Gastrocnemius medialis (tissue), 4 donors: ENCODE results near the gene PROM2. TPM values are rescaled to one million over a fixed set of nuclear protein-coding genes. Genes with fewer than 3 reads are reported as not detected.

ENCODE experiments used
- ATAC-seq, 2 donors: fragments of 150-250 bp; one replicate each; pipeline ENCODE4 v1.9.1; 2016
- DNase-seq, 2 donors: peaks; one replicate each; pipeline ENCODE4 v3.0.0-alpha.2; 2019
- H3K27ac ChIP-seq, 4 donors: fragments of 200-600 bp; sonication (generic); 1 replicate in 1 of 4; 2 replicates in 3 of 4; pipeline ENCODE4 v1.5.1; 2016 to 2018; ENCODE audit warnings: mild to moderate bottlenecking in 2 of 4, moderate library complexity in 1 of 4
- H3K27me3 ChIP-seq, 3 donors: fragments of 200-600 bp; sonication (generic) in 2 of 3; 1 replicate in 1 of 3; 2 replicates in 2 of 3; pipeline versions ENCODE4 v1.5.1 to v1.6.0; 2016 to 2019; ENCODE audit warnings: mild to moderate bottlenecking in 1 of 3, moderate library complexity in 1 of 3
- H3K36me3 ChIP-seq, 2 donors: fragments of 200-600 bp; sonication (generic) in 1 of 2; one replicate each; pipeline ENCODE4 v1.5.1; 2017 to 2018
- H3K4me1 ChIP-seq, 2 donors: fragments of 200-600 bp; sonication (generic) in 1 of 2; one replicate each; pipeline ENCODE4 v1.5.1; 2016 to 2017; ENCODE audit warnings: mild to moderate bottlenecking in 2 of 2
- H3K4me3 ChIP-seq, 4 donors: fragments of 200-600 bp; sonication (generic) in 3 of 4; 1 replicate in 1 of 4; 2 replicates in 3 of 4; pipeline ENCODE4 v1.5.1; 2016 to 2019; ENCODE audit warnings: mild to moderate bottlenecking in 2 of 4
- H3K9me3 ChIP-seq, 3 donors: fragments of 200-600 bp; sonication (generic) in 2 of 3; 1 replicate in 1 of 3; 2 replicates in 2 of 3; pipeline ENCODE4 v1.5.1; 2016 to 2019
- CTCF ChIP-seq, 5 experiments: fragments of 450-650 bp in 3 of 5; fragments of 200-600 bp in 2 of 5; sonication (generic) in 2 of 5; IDR thresholded peaks in 4 of 5; conservative IDR thresholded peaks in 1 of 5; 1 replicate in 4 of 5; 2 replicates in 1 of 5; pipeline ENCODE4 v1.5.1; 2016 to 2019; ENCODE audit warnings: antibody characterized with exemption in 5 of 5, mild to moderate bottlenecking in 3 of 5, moderate library complexity in 3 of 5
- POLR2A ChIP-seq, 2 donors: fragments of 450-650 bp; IDR thresholded peaks; one replicate each; pipeline ENCODE4 v1.6.1; 2017; ENCODE audit warnings: antibody characterized with exemption in 2 of 2, mild to moderate bottlenecking in 2 of 2, moderate library complexity in 2 of 2
- in situ Hi-C, 4 donors: fragments of 200-750 bp; cut with MboI; loops; one replicate each; pipeline versions ENCODE4 v1.15.0 to v1.8.0; 2017; ENCODE audit warnings: low sequenced_read_pairs in 4 of 4
- intact Hi-C: fragments of 100-400 bp; cut with DNase I; formaldehyde crosslinking; loops from one replicate; pipeline ENCODE4 v1.15.1; 2023; ENCODE audit warnings: low total_unique reads
- total RNA-seq, 4 donors: library from RNA; depleted of rRNA; stranded (reverse); fragments of >200 nt; gene quantifications; one replicate each; pipeline versions ENCODE4 v1.1.0 to v1.2.3, GENCODE V29; 2016

PROM2 gene
- total RNA-seq, 4 donors from 2014 or later = 0.33 to 0.46 TPM; not detected in 2

- no peak overlapping the region for H3K4me3 ChIP-seq
- intact Hi-C loops (no loop called here), in situ Hi-C loops (no loop called here)
- no peak for DNase-seq
- H3K27ac ChIP-seq = no peak overlapping the region
- no peak for ATAC-seq
- H3K27me3 ChIP-seq = no peaks in the 10 kb centered on the region
- H3K9me3 ChIP-seq = no peaks in the 10 kb centered on the region
- no peak for TF ChIP-seq POLR2A (IDR thresholded peaks at IDR 0.05)
- no peak for TF ChIP-seq CTCF (IDR thresholded peaks at IDR 0.05 in 4 of 5, conservative IDR thresholded peaks at IDR 0.05 in 1 of 5)
- H3K36me3 ChIP-seq = no peaks in the 10 kb centered on the region
- no peaks in the 10 kb centered on the region for H3K4me1 ChIP-seq
Observed at GRCh38 chr2:95258271-95258670, 16.0 kb upstream of the PROM2 start.

GRCh38 chr2:95260028-95261023, 13.9 kb upstream of the PROM2 start:
- intact Hi-C loops (no loop called here), in situ Hi-C loops (no loop called here)
- H3K9me3 ChIP-seq = no peaks in the 10 kb centered on the region
- H3K4me1 ChIP-seq = no peaks in the 10 kb centered on the region
- no peaks in the 10 kb centered on the region for H3K36me3 ChIP-seq
- DNase-seq (no peak), ATAC-seq (no peak)
- H3K27me3 ChIP-seq = no peaks in the 10 kb centered on the region
- H3K27ac ChIP-seq = no peak overlapping the region
- TF ChIP-seq CTCF (IDR thresholded peaks at IDR 0.05 in 4 of 5, conservative IDR thresholded peaks at IDR 0.05 in 1 of 5) (no peak), POLR2A (IDR thresholded peaks at IDR 0.05) (no peak)
- H3K4me3 ChIP-seq = no peak overlapping the region

- no peaks in the 10 kb centered on the region for H3K9me3 ChIP-seq
Observed at GRCh38 chr2:95261602-95262001, 12.6 kb upstream of the PROM2 start.

GRCh38 chr2:95262896-95263542, 11.2 kb upstream of the PROM2 start:
- Histone ChIP-seq H3K27me3 (no peaks in the 10 kb centered on the region), H3K9me3 (no peaks in the 10 kb centered on the region), H3K4me1 (no peaks in the 10 kb centered on the region), H3K4me3 (no peak overlapping the region), H3K36me3 (no peaks in the 10 kb centered on the region), H3K27ac (no peak overlapping the region)
- in situ Hi-C loops = no loop called here
- DNase-seq = no peak
- intact Hi-C loops = no loop called here
- ATAC-seq = no peak
- TF ChIP-seq POLR2A (IDR thresholded peaks at IDR 0.05) (no peak), CTCF (IDR thresholded peaks at IDR 0.05 in 4 of 5, conservative IDR thresholded peaks at IDR 0.05 in 1 of 5) (no peak)

More at GRCh38 chr2:95261602-95262001, 12.6 kb upstream of the PROM2 start:
- TF ChIP-seq CTCF (IDR thresholded peaks at IDR 0.05 in 4 of 5, conservative IDR thresholded peaks at IDR 0.05 in 1 of 5) (no peak), POLR2A (IDR thresholded peaks at IDR 0.05) (no peak)
- Histone ChIP-seq H3K27me3 (no peaks in the 10 kb centered on the region), H3K36me3 (no peaks in the 10 kb centered on the region), H3K27ac (no peak overlapping the region), H3K4me1 (no peaks in the 10 kb centered on the region), H3K4me3 (no peak overlapping the region)
- in situ Hi-C loops = no loop called here
- intact Hi-C loops = no loop called here
- no peak for ATAC-seq
- no peak for DNase-seq
